Measurements from ENCODE around the gene TBC1D17.

DNA sequence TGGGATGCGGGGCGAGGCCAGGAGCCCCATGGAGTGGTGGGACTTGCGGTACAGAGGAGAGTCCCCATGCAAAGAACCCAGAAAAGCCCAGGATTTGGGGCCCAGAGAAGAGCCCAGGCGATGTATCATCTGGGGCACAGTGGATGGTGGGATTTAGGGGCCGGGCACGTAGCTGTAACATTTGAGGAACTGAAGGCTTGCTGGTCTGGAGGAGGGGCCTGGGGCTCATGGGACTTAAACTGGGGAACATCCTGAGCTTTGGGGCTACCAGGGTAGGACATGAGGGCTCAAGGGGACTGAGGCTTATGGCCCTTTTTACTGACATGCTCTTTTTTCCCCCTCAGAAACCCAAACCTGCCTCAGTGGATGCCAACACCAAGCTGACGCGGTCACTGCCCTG is 45.9 kb upstream of the TBC1D17 start:
- no peak for TF ChIP-seq CTCF (IDR thresholded peaks at IDR 0.05 in 2 of 3, conservative IDR thresholded peaks at IDR 0.05 in 1 of 3; ENCODE audit: control insufficient read depth in 2 of 3, extremely low read depth in 1 of 3, insufficient read depth in 1 of 3, low read depth in 3 of 3, low read length in 3 of 3)
- TF ChIP-seq EGR1 (IDR thresholded peaks at IDR 0.05; ENCODE audit: borderline replicate concordance in 1 of 2, low read depth in 2 of 2, low read length in 2 of 2), result no peak
- no peak for TF ChIP-seq EP300 (IDR thresholded peaks at IDR 0.05; ENCODE audit: borderline replicate concordance in 1 of 2, control insufficient read depth in 1 of 2, low read depth in 2 of 2, low read length in 2 of 2)
- TF ChIP-seq RB1 (IDR thresholded peaks at IDR 0.05; ENCODE audit: borderline replicate concordance), result no peak
- no peak for TF ChIP-seq CEBPB (IDR thresholded peaks at IDR 0.05; ENCODE audit: borderline replicate concordance in 1 of 2, low read depth in 2 of 2, low read length in 2 of 2)
- TF ChIP-seq, protein P1, sequence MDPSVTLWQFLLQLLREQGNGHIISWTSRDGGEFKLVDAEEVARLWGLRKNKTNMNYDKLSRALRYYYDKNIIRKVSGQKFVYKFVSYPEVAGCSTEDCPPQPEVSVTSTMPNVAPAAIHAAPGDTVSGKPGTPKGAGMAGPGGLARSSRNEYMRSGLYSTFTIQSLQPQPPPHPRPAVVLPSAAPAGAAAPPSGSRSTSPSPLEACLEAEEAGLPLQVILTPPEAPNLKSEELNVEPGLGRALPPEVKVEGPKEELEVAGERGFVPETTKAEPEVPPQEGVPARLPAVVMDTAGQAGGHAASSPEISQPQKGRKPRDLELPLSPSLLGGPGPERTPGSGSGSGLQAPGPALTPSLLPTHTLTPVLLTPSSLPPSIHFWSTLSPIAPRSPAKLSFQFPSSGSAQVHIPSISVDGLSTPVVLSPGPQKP (IDR thresholded peaks at IDR 0.05; ENCODE audit: low read depth, low read length), result no peak
- TF ChIP-seq MXI1 (IDR thresholded peaks at IDR 0.05; ENCODE audit: low read depth, low read length), result no peak
- no peak for TF ChIP-seq IRF4 (IDR thresholded peaks at IDR 0.05; ENCODE audit: low read depth, low read length)
- no peak for TF ChIP-seq STAT3 (IDR thresholded peaks at IDR 0.05; ENCODE audit: low read depth, low read length)
- TF ChIP-seq, protein P2, sequence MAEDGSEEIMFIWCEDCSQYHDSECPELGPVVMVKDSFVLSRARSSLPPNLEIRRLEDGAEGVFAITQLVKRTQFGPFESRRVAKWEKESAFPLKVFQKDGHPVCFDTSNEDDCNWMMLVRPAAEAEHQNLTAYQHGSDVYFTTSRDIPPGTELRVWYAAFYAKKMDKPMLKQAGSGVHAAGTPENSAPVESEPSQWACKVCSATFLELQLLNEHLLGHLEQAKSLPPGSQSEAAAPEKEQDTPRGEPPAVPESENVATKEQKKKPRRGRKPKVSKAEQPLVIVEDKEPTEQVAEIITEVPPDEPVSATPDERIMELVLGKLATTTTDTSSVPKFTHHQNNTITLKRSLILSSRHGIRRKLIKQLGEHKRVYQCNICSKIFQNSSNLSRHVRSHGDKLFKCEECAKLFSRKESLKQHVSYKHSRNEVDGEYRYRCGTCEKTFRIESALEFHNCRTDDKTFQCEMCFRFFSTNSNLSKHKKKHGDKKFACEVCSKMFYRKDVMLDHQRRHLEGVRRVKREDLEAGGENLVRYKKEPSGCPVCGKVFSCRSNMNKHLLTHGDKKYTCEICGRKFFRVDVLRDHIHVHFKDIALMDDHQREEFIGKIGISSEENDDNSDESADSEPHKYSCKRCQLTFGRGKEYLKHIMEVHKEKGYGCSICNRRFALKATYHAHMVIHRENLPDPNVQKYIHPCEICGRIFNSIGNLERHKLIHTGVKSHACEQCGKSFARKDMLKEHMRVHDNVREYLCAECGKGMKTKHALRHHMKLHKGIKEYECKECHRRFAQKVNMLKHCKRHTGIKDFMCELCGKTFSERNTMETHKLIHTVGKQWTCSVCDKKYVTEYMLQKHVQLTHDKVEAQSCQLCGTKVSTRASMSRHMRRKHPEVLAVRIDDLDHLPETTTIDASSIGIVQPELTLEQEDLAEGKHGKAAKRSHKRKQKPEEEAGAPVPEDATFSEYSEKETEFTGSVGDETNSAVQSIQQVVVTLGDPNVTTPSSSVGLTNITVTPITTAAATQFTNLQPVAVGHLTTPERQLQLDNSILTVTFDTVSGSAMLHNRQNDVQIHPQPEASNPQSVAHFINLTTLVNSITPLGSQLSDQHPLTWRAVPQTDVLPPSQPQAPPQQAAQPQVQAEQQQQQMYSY (CRISPR knock-in tag; IDR thresholded peaks at IDR 0.05), result no peak
- TF ChIP-seq POLR2A (IDR thresholded peaks at IDR 0.05; ENCODE audit: low read depth, low read length), result no peak
- no peak for TF ChIP-seq ESRRA (IDR thresholded peaks at IDR 0.05; ENCODE audit: low read length)
- TF ChIP-seq KDM1A (IDR thresholded peaks at IDR 0.05; ENCODE audit: borderline replicate concordance), result no peak
- no peak for TF ChIP-seq CHD2 (IDR thresholded peaks at IDR 0.05; ENCODE audit: borderline replicate concordance, low read depth, low read length)
